Ramos (cell line): Measurements from ENCODE around the gene GPA33.

Source experiments
- in situ Hi-C: fragments of 300-500 bp; cut with MboI; formaldehyde crosslinking; loops from one replicate; pipeline ENCODE4 v1.14.3; 2022; ENCODE audit warnings: low sequenced_read_pairs; ENCODE audit not compliant: unreplicated experiment

The GPA33 gene

GRCh38 chr1:167003711-167004110, 86.5 kb downstream of the GPA33 start:
- in situ Hi-C loops, result no loop called here
